Measurements from ENCODE around the gene EXOC1L.

DNA sequence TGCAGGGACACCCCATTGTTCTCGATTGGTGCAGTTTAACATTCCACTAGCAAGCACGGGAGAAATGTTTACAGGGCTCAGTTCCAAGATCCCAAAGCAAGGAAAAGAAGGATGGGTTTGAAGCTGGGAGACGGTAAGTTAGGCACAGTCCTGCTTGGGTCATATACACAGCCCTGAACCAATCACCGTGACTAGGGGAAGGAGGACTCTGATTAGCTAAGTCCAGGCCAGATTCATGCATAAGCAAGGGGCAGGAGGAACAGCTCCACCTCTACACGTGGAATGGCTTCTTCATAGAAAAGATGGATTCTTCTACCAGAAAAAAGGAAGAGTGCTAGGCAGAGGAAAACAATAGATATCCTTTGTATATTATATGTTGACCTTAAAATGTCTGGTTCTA lies 11.0 kb upstream of the EXOC1L start:
- TF ChIP-seq, protein P1, sequence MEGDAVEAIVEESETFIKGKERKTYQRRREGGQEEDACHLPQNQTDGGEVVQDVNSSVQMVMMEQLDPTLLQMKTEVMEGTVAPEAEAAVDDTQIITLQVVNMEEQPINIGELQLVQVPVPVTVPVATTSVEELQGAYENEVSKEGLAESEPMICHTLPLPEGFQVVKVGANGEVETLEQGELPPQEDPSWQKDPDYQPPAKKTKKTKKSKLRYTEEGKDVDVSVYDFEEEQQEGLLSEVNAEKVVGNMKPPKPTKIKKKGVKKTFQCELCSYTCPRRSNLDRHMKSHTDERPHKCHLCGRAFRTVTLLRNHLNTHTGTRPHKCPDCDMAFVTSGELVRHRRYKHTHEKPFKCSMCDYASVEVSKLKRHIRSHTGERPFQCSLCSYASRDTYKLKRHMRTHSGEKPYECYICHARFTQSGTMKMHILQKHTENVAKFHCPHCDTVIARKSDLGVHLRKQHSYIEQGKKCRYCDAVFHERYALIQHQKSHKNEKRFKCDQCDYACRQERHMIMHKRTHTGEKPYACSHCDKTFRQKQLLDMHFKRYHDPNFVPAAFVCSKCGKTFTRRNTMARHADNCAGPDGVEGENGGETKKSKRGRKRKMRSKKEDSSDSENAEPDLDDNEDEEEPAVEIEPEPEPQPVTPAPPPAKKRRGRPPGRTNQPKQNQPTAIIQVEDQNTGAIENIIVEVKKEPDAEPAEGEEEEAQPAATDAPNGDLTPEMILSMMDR (conservative IDR thresholded peaks at IDR 0.05 in 1 of 2, IDR thresholded peaks at IDR 0.05 in 1 of 2; ENCODE audit: extremely low read depth in 1 of 2, insufficient read depth in 1 of 2, low read depth in 1 of 2, low read length in 2 of 2): no peak
- TF ChIP-seq EZH2 (IDR thresholded peaks at IDR 0.05; ENCODE audit: borderline replicate concordance, low read length): no peak
